HepG2 (cell line): ENCODE results near the gene KCNK15. TPM values are rescaled to one million over a fixed set of nuclear protein-coding genes. Genes with fewer than 3 reads are reported as not detected.
A peak's percentile ranks its signal among the peaks of the same experiment; 100 is the strongest.

Source experiments
- AHR ChIP-seq: IDR thresholded peaks from 2 replicates; pipeline ENCODE4 v1.6.1; 2018; ENCODE audit warnings: missing genetic modification reagents, missing compliant biosample characterization
- CBX1 ChIP-seq: IDR thresholded peaks from one replicate; pipeline ENCODE4 v1.6.1; 2016; ENCODE audit warnings: antibody characterized with exemption, low read depth
- HOXA9 ChIP-seq: sonication (generic); formaldehyde crosslinking; IDR thresholded peaks from 2 replicates; pipeline ENCODE4 v1.8.1; 2022; ENCODE audit warnings: missing genetic modification reagents, mild to moderate bottlenecking, moderate library complexity, borderline replicate concordance
- KDM4B ChIP-seq: sonication (generic); formaldehyde crosslinking; IDR thresholded peaks from 2 replicates; pipeline ENCODE4 v1.4.0; 2020; ENCODE audit warnings: missing genetic modification reagents
- MLLT10 ChIP-seq: sonication (generic); formaldehyde crosslinking; IDR thresholded peaks from 2 replicates; pipeline ENCODE4 v1.4.0; 2020; ENCODE audit warnings: missing genetic modification reagents
- NCOR1 ChIP-seq: fragments of 200-600 bp; sonication (generic); IDR thresholded peaks from 2 replicates; pipeline ENCODE4 v1.7.0; 2017; ENCODE audit warnings: antibody characterized with exemption, low read length, borderline replicate concordance
- NFYB ChIP-seq: sonication (generic); formaldehyde crosslinking; IDR thresholded peaks from 2 replicates; pipeline ENCODE4 v1.4.0; 2020; ENCODE audit warnings: missing genetic modification reagents
- NR2F6 ChIP-seq, 2 experiments: IDR thresholded peaks; 2 replicates each; pipeline ENCODE4 v1.6.1; 2016; ENCODE audit warnings: antibody characterized with exemption in 1 of 2, mild to moderate bottlenecking in 1 of 2
- PHF21A ChIP-seq: sonication (generic); formaldehyde crosslinking; IDR thresholded peaks from 2 replicates; pipeline ENCODE4 v1.5.0; 2020; ENCODE audit warnings: mild to moderate bottlenecking, missing genetic modification reagents
- PITX1 ChIP-seq: sonication (generic); formaldehyde crosslinking; IDR thresholded peaks from 2 replicates; pipeline ENCODE4 v1.5.1; 2020; ENCODE audit warnings: mild to moderate bottlenecking, missing genetic modification reagents
- POGZ ChIP-seq: sonication (generic); formaldehyde crosslinking; IDR thresholded peaks from 2 replicates; pipeline ENCODE4 v1.4.0; 2020; ENCODE audit warnings: mild to moderate bottlenecking, missing genetic modification reagents
- RORA ChIP-seq: sonication (generic); formaldehyde crosslinking; IDR thresholded peaks from 2 replicates; pipeline ENCODE4 v1.5.0; 2020; ENCODE audit warnings: mild to moderate bottlenecking, missing genetic modification reagents, moderate library complexity
- SUZ12 ChIP-seq: fragments of 150-350 bp; IDR thresholded peaks from 2 replicates; pipeline ENCODE4 v1.6.1; 2014; ENCODE audit warnings: low read depth, low read length
- TEAD3 ChIP-seq: optimal IDR thresholded peaks from 2 replicates; pipeline ENCODE3; 2016; ENCODE audit warnings: borderline replicate concordance
- XRCC5 ChIP-seq: fragments of 200-400 bp; formaldehyde crosslinking; optimal IDR thresholded peaks from 2 replicates; pipeline ENCODE3; 2017; ENCODE audit warnings: mild to moderate bottlenecking, low read length
- ZBTB49 ChIP-seq: sonication (generic); formaldehyde crosslinking; IDR thresholded peaks from 2 replicates; pipeline ENCODE4 v1.4.0; 2020; ENCODE audit warnings: missing genetic modification reagents, borderline replicate concordance
- ZMAT3 ChIP-seq: sonication (generic); formaldehyde crosslinking; conservative IDR thresholded peaks from 2 replicates; pipeline ENCODE4 v1.7.0; 2021; ENCODE audit warnings: missing genetic modification reagents
- ZNF138 ChIP-seq: sonication (generic); formaldehyde crosslinking; IDR thresholded peaks from 2 replicates; pipeline ENCODE4 v1.5.0; 2020; ENCODE audit warnings: mild to moderate bottlenecking, low read depth, missing genetic modification reagents
- ZNF260 ChIP-seq: sonication (generic); formaldehyde crosslinking; IDR thresholded peaks from 2 replicates; pipeline ENCODE4 v1.4.0; 2020; ENCODE audit warnings: missing genetic modification reagents, low read depth, mild to moderate bottlenecking, borderline replicate concordance
- ZNF354B ChIP-seq: sonication (generic); formaldehyde crosslinking; IDR thresholded peaks from 2 replicates; pipeline ENCODE4 v1.8.0; 2022; ENCODE audit warnings: mild to moderate bottlenecking, missing genetic modification reagents
- ZNF556 ChIP-seq: sonication (generic); formaldehyde crosslinking; IDR thresholded peaks from 2 replicates; pipeline ENCODE4 v1.4.0; 2020; ENCODE audit warnings: mild to moderate bottlenecking, missing genetic modification reagents, borderline replicate concordance
- ZNF563 ChIP-seq: sonication (generic); formaldehyde crosslinking; IDR thresholded peaks from 2 replicates; pipeline ENCODE4 v1.8.0; 2022; ENCODE audit warnings: mild to moderate bottlenecking, moderate library complexity, missing genetic modification reagents
- ZNF619 ChIP-seq: sonication (generic); formaldehyde crosslinking; IDR thresholded peaks from 2 replicates; pipeline ENCODE4 v1.4.0; 2020; ENCODE audit warnings: mild to moderate bottlenecking, missing genetic modification reagents
- polyA plus RNA-seq, 8 experiments: library from polyadenylated mRNA; depleted of rRNA in 3 of 8; stranded (reverse) in 7 of 8; unstranded in 1 of 8; fragments of >200 nt; fragmentation: Illumina TruSeq in 4 of 8; extraction: Trizol in 4 of 8; gene quantifications; 2 replicates each; pipeline versions ENCODE4 v1.2.1 to v1.2.3, GENCODE V29; 2011 to 2016; ENCODE audit warnings: low read depth in 4 of 8, missing spikeins in 1 of 8, mixed read lengths in 1 of 8; ENCODE audit not compliant: insufficient read depth in 1 of 8
- total RNA-seq, 5 experiments: library from RNA; depleted of rRNA; stranded (reverse); fragments of >200 nt; fragmentation: Illumina TruSeq; extraction: Trizol; gene quantifications; 2 replicates each; pipeline ENCODE4 v1.2.3, GENCODE V29; 2016; ENCODE audit warnings: low read depth in 1 of 5
- TF ChIP-seq, protein P1 (sequence below): fragments of 450-650 bp; IDR thresholded peaks from 2 replicates; pipeline ENCODE4 v1.6.1; 2016
- TF ChIP-seq, protein P2 (sequence below): sonication (generic); formaldehyde crosslinking; IDR thresholded peaks from 2 replicates; pipeline ENCODE4 v1.8.1; 2023; ENCODE audit warnings: mild to moderate bottlenecking, missing genetic modification reagents, borderline replicate concordance

The KCNK15 gene
- total and polyA plus RNA-seq, 2 of the 13 experiments (the other 11 are each of a cell fraction or from before 2014, with no cell fraction given): 0.03 TPM; not detected in 1

DNA sequence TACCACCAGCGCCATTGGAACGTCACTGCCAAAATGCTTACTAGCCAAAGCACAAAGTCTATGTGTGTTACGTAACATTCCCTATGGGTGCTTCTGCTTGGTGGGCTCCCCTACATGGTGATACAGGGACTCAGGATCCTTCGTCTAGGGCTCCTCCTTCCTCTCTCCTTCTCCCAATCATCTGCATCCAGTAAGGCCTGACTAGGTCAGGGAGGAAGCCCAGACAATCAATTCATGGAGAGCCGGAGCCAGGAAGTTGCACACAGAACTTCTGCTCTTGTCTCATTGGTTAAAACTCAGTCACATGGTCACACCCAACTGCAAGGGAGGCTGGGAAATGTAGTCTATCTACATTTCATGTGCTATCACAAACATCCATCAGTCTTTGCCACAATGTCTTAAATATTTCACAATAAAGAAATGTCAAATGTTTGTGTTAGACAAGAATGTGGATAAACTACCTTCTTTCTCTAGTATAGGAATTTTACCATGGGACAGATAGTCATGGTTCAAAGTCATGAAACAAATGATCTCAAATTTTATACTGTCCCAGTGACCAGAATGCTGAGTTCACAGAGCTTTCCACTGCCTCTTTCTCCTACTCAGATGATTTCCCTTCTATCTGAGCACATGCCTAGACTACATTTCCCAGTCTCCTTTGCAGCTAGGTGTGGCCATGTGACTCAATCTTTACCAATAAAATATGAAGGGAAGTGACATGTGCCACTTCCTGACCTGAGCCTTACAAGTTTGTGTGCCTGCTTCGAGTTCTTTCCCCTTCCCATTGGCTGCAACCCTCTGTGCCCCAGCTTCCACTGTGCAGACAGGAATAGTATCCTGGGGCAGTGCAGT is 9.3 kb upstream of the KCNK15 start (continued):
- TF ChIP-seq ZNF619 (peak; percentile 72; the same call in 1 of the 2 replicates), XRCC5 (peak; percentile 51), MLLT10 (CRISPR knock-in tag) (no peak), AHR (CRISPR knock-in tag) (0 out of 2 replicates have a peak, but pooled peaks have one; percentile 43), ZNF260 (CRISPR knock-in tag) (no peak), CBX1 (peak; percentile 95), ZNF354B (CRISPR knock-in tag) (no peak), SUZ12 (peak; percentile 67), PITX1 (CRISPR knock-in tag) (peak; percentile 37; the same call in 1 of the 2 replicates), KDM4B (CRISPR knock-in tag) (0 out of 2 replicates have a peak, but pooled peaks have one; percentile 24), NFYB (peak; percentile 89), HOXA9 (CRISPR knock-in tag) (no peak), NCOR1 (peak; percentile 51; the same call in 1 of the 2 replicates), ZNF556 (CRISPR knock-in tag) (0 out of 2 replicates have a peak, but pooled peaks have one; percentile 13), ZBTB49 (CRISPR knock-in tag) (no peak), ZNF563 (no peak), PHF21A (CRISPR knock-in tag) (peak; percentile 63; the same call in 1 of the 2 replicates), TEAD3 (CRISPR knock-in tag) (peak; percentile 80), NR2F6 (IDR thresholded peaks at IDR 0.05) (no peak), NR2F6 (CRISPR knock-in tag; IDR thresholded peaks at IDR 0.05) (no peak), RORA (CRISPR knock-in tag) (no peak), ZNF138 (CRISPR knock-in tag) (0 out of 2 replicates have a peak, but pooled peaks have one; percentile 51), POGZ (CRISPR knock-in tag) (peak; percentile 77), ZMAT3 (CRISPR knock-in tag) (0 out of 2 replicates have a peak, but pooled peaks have one; percentile 31)
- TF ChIP-seq, protein P1, sequence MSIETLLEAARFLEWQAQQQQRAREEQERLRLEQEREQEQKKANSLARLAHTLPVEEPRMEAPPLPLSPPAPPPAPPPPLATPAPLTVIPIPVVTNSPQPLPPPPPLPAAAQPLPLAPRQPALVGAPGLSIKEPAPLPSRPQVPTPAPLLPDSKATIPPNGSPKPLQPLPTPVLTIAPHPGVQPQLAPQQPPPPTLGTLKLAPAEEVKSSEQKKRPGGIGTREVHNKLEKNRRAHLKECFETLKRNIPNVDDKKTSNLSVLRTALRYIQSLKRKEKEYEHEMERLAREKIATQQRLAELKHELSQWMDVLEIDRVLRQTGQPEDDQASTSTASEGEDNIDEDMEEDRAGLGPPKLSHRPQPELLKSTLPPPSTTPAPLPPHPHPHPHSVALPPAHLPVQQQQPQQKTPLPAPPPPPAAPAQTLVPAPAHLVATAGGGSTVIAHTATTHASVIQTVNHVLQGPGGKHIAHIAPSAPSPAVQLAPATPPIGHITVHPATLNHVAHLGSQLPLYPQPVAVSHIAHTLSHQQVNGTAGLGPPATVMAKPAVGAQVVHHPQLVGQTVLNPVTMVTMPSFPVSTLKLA: peak; percentile 89
- TF ChIP-seq, protein P2, sequence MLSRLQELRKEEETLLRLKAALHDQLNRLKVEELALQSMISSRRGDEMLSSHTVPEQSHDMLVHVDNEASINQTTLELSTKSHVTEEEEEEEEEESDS (CRISPR knock-in tag): no peak
